Hypothalamus (tissue), 51 donors: ENCODE data around the gene NXPH4.

ENCODE experiments used
- DNase-seq, 51 donors: peaks; one replicate each; lab custom pipeline; 2025; lab: John Stamatoyannopoulos, UW

Gene NXPH4

GRCh38 chr12:57240066-57240921 lies 23.7 kb downstream of the NXPH4 start:
- DNase-seq, result peak in 31 of 51 donors; percentile 17 to 78 (median 45)

GRCh38 chr12:57240926-57241401 lies 24.4 kb downstream of the NXPH4 start:
- DNase-seq, result peak in 1 of 51 donors; percentile 43

- DNase-seq, result peak in 1 of 51 donors; percentile 42
Observed at GRCh38 chr12:57241402-57242310, 25.1 kb downstream of the NXPH4 start.

DNA sequence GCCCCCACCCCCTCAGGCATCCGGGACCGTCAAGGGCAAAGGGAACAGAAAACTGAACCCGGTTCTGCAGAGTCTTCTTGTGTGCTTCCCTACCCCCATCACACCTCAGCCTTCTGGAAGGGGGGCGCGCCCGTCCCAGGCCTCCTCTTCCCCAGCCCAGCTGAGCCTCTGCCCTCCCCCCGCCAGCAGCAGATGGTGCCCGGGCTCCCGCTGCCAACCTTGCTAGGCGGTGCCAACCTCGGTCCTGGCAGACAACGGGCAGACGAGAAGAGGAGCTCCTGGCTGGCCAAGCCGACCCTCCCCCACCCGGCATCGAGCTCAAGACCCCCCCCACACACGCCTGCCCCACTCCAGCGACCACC lies 25.7 kb downstream of the NXPH4 start:
- DNase-seq, result peak in 14 of 51 donors; percentile 10 to 45 (median 24)

GRCh38 chr12:57242691-57243454 lies 26.3 kb downstream of the NXPH4 start:
- DNase-seq, result peak in 21 of 51 donors; percentile 6 to 56 (median 30)

DNA sequence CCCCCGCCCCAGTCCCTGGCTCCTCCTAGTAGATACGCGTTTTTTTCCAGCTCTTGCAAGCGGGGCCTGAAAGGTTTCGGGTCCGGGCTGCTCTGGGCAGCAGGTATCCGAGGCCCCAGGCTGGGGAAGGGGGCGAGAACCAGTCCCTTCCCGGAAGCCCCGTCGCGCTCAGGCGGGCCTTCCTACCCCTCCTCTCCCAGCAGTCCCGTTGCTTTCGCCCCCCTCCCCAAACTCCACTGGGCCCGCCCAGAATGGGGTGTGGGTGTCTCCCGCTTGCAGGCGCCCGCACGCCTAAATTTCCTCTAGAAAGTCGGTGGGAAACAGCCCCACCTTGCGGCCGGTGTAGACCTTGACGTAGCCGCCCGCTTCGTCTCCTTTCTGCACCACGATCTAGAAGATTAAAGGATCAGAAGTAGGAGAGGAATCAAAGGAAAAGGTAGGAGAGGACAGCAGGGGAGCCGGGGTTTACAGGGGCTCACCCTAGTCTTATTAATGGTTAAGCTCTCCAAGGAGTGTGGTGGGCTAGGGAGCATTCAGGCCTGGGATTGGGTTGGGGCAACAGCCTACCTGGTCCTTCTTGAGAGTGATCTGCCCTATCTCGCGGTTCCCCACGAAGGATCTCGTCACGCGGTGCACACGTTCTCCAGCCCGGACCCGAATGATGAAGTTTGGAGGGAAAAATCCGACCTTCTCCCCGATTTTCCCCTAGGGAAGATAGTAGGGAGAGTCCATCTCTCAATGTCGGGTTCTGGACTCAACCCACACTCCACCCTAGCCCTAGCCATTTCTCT lies 27.1 kb downstream of the NXPH4 start:
- DNase-seq, result peak in 32 of 51 donors; percentile 6 to 68 (median 34)

GRCh38 chr12:57244312-57244696 lies 27.7 kb downstream of the NXPH4 start:
- DNase-seq, result no peak

DNA sequence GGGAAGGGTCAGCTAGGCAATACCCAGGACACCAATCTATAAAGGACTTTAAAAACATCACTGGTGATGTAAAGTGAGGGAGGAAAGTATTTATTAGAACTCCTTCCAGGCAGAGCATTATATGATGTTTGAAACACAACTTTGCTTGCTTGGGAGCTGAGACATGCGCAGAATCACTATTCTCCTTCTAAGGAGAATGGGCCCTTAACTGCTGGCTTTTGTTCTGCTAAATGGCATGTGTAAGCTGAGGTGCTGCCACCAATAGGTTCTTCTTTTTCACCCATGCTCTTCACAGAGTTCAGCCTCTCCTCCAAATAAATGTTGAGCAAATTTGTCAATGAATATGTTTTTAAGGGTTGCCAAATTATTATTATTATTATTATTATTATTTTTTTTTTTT lies 30.4 kb downstream of the NXPH4 start:
- no peak for DNase-seq

DNA sequence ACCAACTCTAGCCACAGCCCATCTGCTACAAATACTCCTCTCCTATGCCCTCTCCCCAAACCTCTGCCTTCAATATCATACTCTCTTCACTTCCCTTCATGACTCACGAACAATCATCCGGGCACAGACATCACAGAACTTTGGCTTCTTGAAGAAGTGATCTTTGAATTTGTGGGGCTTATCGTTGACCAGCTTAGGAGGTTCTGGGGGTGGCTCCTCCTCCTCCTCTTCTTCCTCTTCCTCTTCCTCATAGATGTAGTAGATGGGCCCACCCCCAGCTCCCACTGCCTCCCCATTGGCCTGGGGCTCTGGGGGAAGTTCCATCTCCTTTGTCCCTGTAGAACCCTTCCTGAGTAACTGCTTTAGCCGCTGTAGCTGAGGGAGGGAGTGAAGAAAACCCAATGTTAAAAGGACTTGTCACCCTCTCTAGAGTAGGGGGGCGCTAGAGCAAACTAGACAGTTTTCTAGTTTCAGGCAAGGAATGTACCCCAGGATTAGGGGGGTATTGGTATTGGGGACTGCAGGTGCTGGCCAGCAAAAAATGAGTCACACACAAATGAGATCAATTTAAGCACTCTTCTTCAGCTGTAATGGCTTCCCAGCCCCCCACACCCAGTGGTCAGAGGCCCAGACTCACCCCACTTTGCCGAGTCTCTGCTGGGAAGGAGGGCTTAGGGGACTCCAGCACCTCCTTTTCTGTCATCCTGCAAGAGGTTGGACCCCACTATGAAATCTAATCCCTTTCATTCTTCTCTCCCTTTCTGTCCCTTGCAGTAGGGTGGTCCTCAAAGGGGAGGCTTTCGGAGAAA lies 32.5 kb downstream of the NXPH4 start:
- peak in 2 of 51 donors; percentile 13 to 19 for DNase-seq

DNA sequence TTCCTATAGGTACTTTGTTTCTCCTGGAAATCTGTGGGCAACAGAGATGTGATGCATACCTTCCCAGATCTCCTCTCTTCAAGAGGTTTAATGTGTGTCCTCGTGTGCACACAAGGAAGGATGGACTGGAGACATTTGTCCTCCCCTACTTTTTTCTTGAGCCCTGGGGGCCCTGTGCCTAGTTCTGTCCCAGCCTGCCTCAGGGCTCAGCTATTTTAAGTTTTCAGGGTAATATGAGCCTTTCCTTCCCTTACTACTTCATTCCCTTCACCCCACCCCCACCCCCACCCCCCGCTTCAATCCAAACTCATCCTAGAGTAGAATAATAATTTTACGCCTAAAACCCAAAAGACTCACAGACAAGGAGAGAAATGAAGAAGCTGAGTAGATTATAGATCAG lies 33.9 kb downstream of the NXPH4 start:
- DNase-seq, result no peak

- DNase-seq, result no peak
Observed at GRCh38 chr12:57250956-57251355, 34.4 kb downstream of the NXPH4 start, which contains the start of gene STAC3. Gene STAC3 (minus strand): TSS chr12:57251187. CDS start chr12:57249636, 1,551 bp downstream.

GRCh38 chr12:57254506-57255280 lies 38.1 kb downstream of the NXPH4 start:
- DNase-seq, result no peak

GRCh38 chr12:57255916-57256315 lies 39.3 kb downstream of the NXPH4 start:
- DNase-seq, result no peak

DNA sequence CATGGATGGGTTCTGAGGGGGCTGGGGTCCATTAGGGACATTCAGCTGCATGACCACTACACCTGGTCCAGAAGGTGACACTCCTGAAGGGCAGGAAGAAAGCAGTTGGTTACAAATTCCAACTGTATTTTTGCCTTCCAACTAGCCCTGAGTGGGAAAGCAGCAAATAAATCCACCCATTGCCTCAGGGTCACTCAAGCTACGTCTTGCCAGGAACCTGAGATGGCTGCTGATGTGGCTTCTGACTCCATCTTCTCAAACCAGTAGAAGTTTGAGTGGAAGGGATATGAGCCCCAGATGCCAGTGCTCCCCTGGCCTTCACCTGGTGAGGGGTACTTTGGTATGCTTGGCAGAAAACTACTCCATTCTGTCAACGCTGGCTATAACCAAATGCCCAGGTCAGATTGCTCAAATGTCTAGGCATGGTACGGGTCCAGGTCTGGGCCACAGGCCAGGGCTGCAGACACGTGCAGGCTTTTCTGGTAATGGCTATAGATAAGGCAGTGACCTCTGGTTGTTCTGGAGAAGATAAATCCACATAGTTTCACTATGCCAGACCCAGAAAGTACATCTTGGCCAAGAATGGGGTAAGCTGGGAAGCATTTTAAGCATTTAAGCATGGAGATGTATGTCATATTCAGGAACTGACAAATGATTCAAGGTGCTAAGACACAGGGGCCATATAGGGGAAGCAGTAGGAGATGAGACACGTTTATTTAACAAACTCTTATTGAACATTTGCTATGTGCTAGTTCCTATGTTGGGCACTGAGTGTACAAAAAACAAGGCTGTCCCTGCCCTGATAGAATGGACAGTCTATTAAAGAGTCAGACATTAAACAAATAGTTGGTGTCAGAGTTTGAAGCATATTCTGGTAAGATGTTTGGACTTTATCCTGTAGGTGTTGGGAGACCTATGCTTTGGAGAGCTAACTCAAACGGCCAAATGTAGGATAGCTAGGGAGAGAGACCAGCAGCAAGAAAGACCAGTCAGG lies 42.7 kb downstream of the NXPH4 start:
- DNase-seq, result no peak

DNA sequence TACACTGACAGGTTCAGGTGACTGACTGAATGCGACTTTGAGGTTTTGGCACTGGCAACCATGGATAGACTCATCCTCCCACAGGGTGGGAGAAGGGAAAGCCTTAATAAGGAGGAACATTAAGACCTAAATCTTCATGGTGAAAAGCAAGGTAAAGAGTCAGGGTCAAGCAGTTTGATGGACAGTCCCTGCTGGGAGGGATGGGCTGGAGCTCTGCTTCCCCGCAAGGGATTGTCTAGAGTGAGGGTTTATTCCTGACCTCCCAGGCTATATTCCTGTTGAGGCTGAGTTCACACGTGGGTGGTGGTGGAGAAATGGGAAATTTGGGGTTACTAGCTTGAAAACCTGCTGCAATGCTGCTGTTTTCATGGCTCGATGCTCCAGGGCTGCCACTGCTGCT lies 43.8 kb downstream of the NXPH4 start:
- no peak for DNase-seq

DNA sequence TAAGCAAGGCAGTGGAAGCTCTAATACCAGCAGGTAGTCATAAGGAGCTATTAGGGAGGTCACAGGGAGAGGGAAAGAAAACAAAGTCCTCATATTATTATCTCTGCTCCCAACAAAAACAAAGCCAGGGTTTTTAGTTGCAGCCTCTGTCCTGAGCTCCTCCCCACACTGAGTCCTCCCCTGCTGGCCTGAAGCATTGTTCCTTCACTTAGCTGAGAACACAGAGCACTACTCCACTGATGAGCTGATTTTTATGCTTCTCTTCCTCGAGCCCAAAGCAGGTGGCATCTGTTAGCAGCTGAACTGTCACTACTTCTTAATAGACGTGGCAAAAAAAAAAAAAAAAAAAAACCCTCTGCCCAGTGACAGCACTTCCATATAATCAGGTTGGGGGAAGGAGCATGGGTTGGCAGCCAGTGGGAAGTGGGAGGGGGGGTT lies 44.9 kb downstream of the NXPH4 start:
- no peak for DNase-seq
